Right atrium auricular region (tissue), 2 donors: Measurements from ENCODE around the gene GPD1. TPM values are rescaled to one million over a fixed set of nuclear protein-coding genes. Genes with fewer than 3 reads are reported as not detected.
"Not testable (repeated sequence)": the region's sequence is repeated elsewhere in the genome, so short reads cannot be mapped to it uniquely, and the experiment has no call there.

Experiments
- DNase-seq: peaks from one replicate; pipeline ENCODE4 v3.0.0-alpha.2; 2019; ENCODE audit warnings: low spot score
- H3K27ac ChIP-seq, 2 donors: fragments of 200-600 bp; sonication (generic); 1 replicate in 1 of 2; 2 replicates in 1 of 2; pipeline ENCODE4 v1.5.1; 2016 to 2019
- H3K27me3 ChIP-seq, 2 donors: fragments of 200-600 bp; sonication (generic); one replicate each; pipeline versions ENCODE4 v1.5.1 to v1.6.0; 2017 to 2019
- H3K36me3 ChIP-seq: fragments of 200-600 bp; sonication (generic); one replicate; pipeline ENCODE4 v1.5.1; 2016
- H3K4me1 ChIP-seq, 2 donors: fragments of 200-600 bp; sonication (generic); one replicate each; pipeline versions ENCODE4 v1.5.1 to v1.6.0; 2017 to 2019
- H3K4me3 ChIP-seq, 2 donors: fragments of 200-600 bp; sonication (generic); 1 replicate in 1 of 2; 2 replicates in 1 of 2; pipeline ENCODE4 v1.5.1; 2017 to 2019; ENCODE audit warnings: mild to moderate bottlenecking in 1 of 2, moderate library complexity in 1 of 2
- H3K9me3 ChIP-seq, 2 donors: fragments of 200-600 bp; sonication (generic); one replicate each; pipeline ENCODE4 v1.5.1; 2019
- total RNA-seq, 2 donors: library from RNA; depleted of rRNA; stranded (reverse); fragments of >200 nt; gene quantifications; one replicate each; pipeline ENCODE4 v1.1.0, GENCODE V29; 2016
- TF ChIP-seq, protein P1 (sequence below), 2 donors: fragments of 200-600 bp; sonication (generic); IDR thresholded peaks; one replicate each; pipeline ENCODE4 v1.5.1; 2019; ENCODE audit warnings: antibody characterized with exemption in 2 of 2

The GPD1 gene
- total RNA-seq, 2 donors from 2014 or later: 8.8 to 38.7 TPM

DNA sequence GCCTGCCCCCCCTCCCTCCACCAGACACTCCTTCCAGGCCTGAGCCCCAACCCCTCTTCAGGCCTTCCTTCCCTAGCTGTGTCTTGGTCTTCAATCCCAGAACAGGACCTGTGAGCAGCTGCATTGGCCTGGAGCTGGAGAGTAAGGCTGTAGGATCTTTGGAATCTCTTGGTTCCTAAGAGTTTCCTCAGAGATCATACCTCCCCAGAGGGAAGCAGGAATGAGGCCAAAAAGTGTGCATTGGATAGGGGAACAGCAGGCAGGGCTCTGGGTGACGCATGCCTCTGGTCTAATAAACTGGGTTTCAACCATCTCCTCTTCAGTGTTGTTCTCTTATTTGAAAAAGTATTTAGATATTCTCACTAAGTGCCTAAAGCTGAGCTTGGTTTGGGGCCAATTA lies 20.5 kb upstream of the GPD1 start:
- H3K36me3 ChIP-seq: peaks cover 20% of the 10 kb centered on the region
- no peak overlapping the region for H3K27ac ChIP-seq
- DNase-seq: no peak
- TF ChIP-seq, protein P1, sequence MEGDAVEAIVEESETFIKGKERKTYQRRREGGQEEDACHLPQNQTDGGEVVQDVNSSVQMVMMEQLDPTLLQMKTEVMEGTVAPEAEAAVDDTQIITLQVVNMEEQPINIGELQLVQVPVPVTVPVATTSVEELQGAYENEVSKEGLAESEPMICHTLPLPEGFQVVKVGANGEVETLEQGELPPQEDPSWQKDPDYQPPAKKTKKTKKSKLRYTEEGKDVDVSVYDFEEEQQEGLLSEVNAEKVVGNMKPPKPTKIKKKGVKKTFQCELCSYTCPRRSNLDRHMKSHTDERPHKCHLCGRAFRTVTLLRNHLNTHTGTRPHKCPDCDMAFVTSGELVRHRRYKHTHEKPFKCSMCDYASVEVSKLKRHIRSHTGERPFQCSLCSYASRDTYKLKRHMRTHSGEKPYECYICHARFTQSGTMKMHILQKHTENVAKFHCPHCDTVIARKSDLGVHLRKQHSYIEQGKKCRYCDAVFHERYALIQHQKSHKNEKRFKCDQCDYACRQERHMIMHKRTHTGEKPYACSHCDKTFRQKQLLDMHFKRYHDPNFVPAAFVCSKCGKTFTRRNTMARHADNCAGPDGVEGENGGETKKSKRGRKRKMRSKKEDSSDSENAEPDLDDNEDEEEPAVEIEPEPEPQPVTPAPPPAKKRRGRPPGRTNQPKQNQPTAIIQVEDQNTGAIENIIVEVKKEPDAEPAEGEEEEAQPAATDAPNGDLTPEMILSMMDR (IDR thresholded peaks at IDR 0.05): no peak
- no peaks in the 10 kb centered on the region for H3K27me3 ChIP-seq
- peaks cover 0 to 30% of the 10 kb centered on the region in 2 donors for H3K4me1 ChIP-seq
- H3K4me3 ChIP-seq: no peak overlapping the region
- no peaks in the 10 kb centered on the region for H3K9me3 ChIP-seq

DNA sequence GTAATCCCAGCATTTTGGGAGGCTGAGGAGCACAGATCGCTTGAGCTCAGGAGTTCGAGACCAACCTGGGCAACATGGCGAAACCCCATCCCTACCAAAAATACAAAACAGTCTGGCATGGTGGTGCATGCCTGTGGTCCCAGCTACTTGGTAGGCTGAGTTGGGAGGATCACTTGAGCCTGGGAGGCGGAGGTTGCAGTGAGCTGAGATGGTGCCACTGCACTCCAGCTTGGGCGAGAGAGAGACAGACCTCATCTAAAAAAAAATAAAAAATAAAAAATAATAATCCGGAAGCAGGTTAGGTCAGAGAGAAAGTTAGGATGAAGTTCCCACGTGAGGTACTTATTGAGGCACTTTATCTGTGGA lies 19.4 kb upstream of the GPD1 start:
- Histone ChIP-seq H3K36me3 (peaks cover 31% of the 10 kb centered on the region), H3K4me3 (peak overlapping the region; percentile 90 to 98), H3K27ac (peak overlapping the region; percentile 98), H3K4me1 (peaks cover 0 to 32% of the 10 kb centered on the region in 2 donors)
- not testable (repeated sequence) for H3K27me3 ChIP-seq, H3K9me3 ChIP-seq, DNase-seq

DNA sequence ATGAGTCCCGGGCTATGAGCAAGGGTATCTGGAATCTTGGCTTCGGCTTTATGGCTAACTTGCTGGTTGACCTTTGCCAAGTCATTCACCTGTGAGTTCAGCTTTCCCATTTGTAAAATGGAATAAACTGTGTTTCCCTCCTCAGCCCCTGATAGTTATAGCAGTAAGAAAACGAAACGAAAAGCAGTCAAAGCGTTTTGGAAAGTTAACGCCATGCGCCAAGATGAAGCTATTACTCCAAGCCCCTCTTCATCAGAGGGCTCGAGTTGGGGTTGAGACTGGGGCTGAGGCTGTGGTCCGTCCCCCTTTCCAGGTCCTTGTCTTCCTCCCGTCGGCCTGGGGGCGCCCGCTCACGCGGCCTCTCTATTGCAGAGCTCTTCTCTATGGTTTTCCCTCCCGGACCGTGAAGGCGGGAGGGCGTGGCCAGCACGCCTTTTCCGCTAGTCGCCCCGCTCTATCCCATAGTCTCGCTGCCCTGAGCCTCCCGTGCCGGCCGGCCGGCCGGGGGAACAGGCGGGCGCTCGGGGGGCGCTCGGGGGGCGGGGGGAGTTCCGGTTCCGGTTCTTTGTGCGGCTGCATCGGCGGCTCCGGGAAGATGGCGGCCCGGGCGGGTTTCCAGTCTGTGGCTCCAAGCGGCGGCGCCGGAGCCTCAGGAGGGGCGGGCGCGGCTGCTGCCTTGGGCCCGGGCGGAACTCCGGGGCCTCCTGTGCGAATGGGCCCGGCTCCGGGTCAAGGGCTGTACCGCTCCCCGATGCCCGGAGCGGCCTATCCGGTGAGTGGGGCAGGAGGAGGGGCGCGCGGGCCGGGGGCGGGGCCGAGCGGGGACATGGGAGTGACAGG lies 18.8 kb upstream of the GPD1 start, which contains the start of gene SMARCD1:
Gene SMARCD1, plus strand, starts transcription at position 568 of the 840 bp plus-strand sequence. Its CDS starts 28 bp downstream, at position 596.
- peak; percentile 93 for DNase-seq
- H3K27me3 ChIP-seq: no peaks in the 10 kb centered on the region
- H3K9me3 ChIP-seq: no peaks in the 10 kb centered on the region
- peaks cover 0 to 32% of the 10 kb centered on the region in 2 donors for H3K4me1 ChIP-seq
- peak within 1 kb of the TSS; percentile 98 for H3K27ac ChIP-seq
- TF ChIP-seq, protein P1 (IDR thresholded peaks at IDR 0.05): peak; percentile 15 to 75
- peak within 1 kb of the TSS; percentile 90 to 98 for H3K4me3 ChIP-seq
- H3K36me3 ChIP-seq: peaks cover 37% of the 10 kb centered on the region

DNA sequence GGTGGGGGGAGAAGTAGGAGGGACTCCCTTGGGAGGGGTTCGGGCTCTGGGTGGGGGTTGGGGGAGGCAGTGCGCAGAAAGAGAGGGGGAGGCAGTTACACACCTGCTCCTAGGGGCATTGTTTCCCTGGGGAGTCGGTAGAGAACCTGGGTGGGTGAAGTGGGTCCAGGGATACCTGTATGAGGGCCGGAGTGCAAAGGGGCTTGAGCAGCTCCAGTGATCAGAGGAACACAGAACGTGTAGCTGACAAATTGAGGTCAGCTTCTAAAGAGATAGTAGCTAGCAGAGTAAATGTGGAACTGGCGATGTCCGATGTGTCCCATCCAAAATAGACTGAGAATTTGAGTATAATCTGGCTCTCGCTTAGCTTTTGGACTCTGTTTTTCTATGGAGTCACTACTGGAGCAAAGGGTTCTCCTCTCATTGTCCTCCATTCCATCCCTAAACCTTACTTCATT lies 18.2 kb upstream of the GPD1 start:
- peaks cover 0 to 32% of the 10 kb centered on the region in 2 donors for H3K4me1 ChIP-seq
- no peaks in the 10 kb centered on the region for H3K9me3 ChIP-seq
- DNase-seq: no peak
- peak overlapping the region; percentile 90 to 98 for H3K4me3 ChIP-seq
- H3K27ac ChIP-seq: peak overlapping the region; percentile 98
- TF ChIP-seq, protein P1 (IDR thresholded peaks at IDR 0.05): no peak
- peaks cover 44% of the 10 kb centered on the region for H3K36me3 ChIP-seq
- H3K27me3 ChIP-seq: no peaks in the 10 kb centered on the region

DNA sequence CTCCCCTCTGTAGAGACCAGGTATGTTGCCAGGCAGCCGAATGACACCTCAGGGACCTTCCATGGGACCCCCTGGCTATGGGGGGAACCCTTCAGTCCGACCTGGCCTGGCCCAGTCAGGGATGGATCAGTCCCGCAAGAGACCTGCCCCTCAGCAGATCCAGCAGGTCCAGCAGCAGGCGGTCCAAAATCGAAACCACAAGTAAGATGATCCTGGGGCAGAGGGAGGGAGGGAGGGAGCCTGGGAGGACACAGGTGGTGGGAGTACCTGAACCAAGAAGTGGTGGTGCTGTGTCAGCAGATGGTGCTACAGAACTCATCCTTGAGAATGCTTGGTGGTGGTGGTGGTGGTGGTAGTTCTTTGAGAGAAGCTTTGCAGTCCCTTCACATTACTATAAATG lies 17.7 kb upstream of the GPD1 start:
- Histone ChIP-seq H3K27ac (peak overlapping the region; percentile 98), H3K27me3 (no peaks in the 10 kb centered on the region), H3K9me3 (no peaks in the 10 kb centered on the region), H3K36me3 (peaks cover 49% of the 10 kb centered on the region), H3K4me1 (peaks cover 0 to 32% of the 10 kb centered on the region in 2 donors), H3K4me3 (peak overlapping the region in 1 of 2 donors; percentile 98)
- no peak for DNase-seq
- TF ChIP-seq, protein P1 (IDR thresholded peaks at IDR 0.05): no peak

DNA sequence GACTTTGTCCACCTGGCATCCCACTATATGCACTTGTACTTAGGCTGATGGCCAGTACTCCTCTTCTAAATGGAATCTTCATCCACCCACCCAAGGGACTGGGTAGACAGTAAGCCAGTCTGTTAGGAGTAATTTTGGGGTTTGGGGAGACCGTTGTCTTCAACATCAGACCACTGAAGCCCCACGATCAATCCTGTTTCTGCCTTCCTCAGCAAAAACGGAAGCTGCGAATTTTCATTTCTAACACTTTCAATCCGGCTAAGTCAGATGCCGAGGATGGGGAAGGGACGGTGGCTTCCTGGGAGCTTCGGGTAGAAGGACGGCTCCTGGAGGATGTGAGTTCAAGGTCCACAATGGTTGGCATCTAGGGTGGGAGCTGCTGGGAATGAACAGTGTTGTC lies 16.7 kb upstream of the GPD1 start:
- no peak for DNase-seq
- no peaks in the 10 kb centered on the region for H3K9me3 ChIP-seq
- no peaks in the 10 kb centered on the region for H3K27me3 ChIP-seq
- peaks cover 0 to 32% of the 10 kb centered on the region in 2 donors for H3K4me1 ChIP-seq
- TF ChIP-seq, protein P1 (IDR thresholded peaks at IDR 0.05): no peak
- no peak overlapping the region for H3K27ac ChIP-seq
- H3K36me3 ChIP-seq: peaks cover 58% of the 10 kb centered on the region
- H3K4me3 ChIP-seq: no peak overlapping the region
